GM18870 (cell line): Measurements from ENCODE around the gene SMIM34.
"Not testable (repeated sequence)": the region's sequence is repeated elsewhere in the genome, so short reads cannot be mapped to it uniquely, and the experiment has no call there.

Source experiments
- ATAC-seq: cut with Tn5 transposase; IDR thresholded peaks from one replicate; pipeline ENCODE4 v1.9.1; 2021; ENCODE audit warnings: moderate library complexity; ENCODE audit not compliant: unreplicated experiment

The SMIM34 gene

DNA sequence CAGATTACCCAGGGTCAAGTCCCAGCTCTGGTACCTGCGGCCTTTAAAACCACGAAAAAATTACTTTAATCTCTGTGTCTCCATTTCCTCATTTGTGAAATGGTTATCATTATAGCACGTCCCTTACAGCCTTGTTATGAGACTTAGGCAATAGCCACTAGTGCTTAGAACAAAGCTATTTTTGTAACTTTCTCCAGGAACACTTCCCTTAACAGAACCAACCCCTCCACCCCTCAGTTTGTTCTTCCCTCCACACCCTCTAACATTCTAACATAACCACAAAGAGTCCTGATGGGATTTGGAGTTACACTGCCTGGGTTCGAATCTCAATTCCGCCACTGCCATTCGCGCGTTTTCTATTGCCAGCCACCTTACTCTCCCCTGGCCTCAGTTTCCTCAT, 49.3 kb downstream of the SMIM34 start:
- ATAC-seq = not testable (repeated sequence)

- no peak for ATAC-seq
Measured at GRCh38 chr21:34372321-34372720, 51.4 kb downstream of the SMIM34 start.

- ATAC-seq = no peak
Measured at GRCh38 chr21:34369741-34370140, 54.0 kb downstream of the SMIM34 start.
